ENCODE data around the gene GJB4.
"Not testable (repeated sequence)": the region's sequence is repeated elsewhere in the genome, so short reads cannot be mapped to it uniquely, and the experiment has no call there.

Gene GJB4

GRCh38 chr1:34768856-34769255 lies 9.3 kb downstream of the GJB4 start:
- H3K36me3 ChIP-seq (ENCODE audit: control insufficient read depth, insufficient read depth, low read length), result no peaks in the 10 kb centered on the region
- no peaks in the 10 kb centered on the region for H3K9me3 ChIP-seq (ENCODE audit: control insufficient read depth, insufficient read depth, low read length)
- H3K4me1 ChIP-seq (ENCODE audit: control insufficient read depth, insufficient read depth, low read length), result no peaks in the 10 kb centered on the region
- no peak overlapping the region for H3K9ac ChIP-seq (ENCODE audit: low read depth, low read length)
- H3K4me3 ChIP-seq (ENCODE audit: low read depth, low read length), result no peak overlapping the region
- no peaks in the 10 kb centered on the region for H3K27me3 ChIP-seq (ENCODE audit: control insufficient read depth, insufficient read depth, low read length)

- no peaks in the 10 kb centered on the region for H3K4me1 ChIP-seq (ENCODE audit: control insufficient read depth, insufficient read depth, low read length)
- no peaks in the 10 kb centered on the region for H3K36me3 ChIP-seq (ENCODE audit: control insufficient read depth, insufficient read depth, low read length)
- H3K4me3 ChIP-seq (ENCODE audit: low read depth, low read length), result no peak overlapping the region
- H3K27me3 ChIP-seq (ENCODE audit: control insufficient read depth, insufficient read depth, low read length), result no peaks in the 10 kb centered on the region
- no peaks in the 10 kb centered on the region for H3K9me3 ChIP-seq (ENCODE audit: control insufficient read depth, insufficient read depth, low read length)
- no peak overlapping the region for H3K9ac ChIP-seq (ENCODE audit: low read depth, low read length)
Measured at GRCh38 chr1:34770891-34771504, 11.5 kb downstream of the GJB4 start.

- H3K9ac ChIP-seq (ENCODE audit: low read depth, low read length), result no peak overlapping the region
- H3K4me3 ChIP-seq (ENCODE audit: low read depth, low read length), result no peak overlapping the region
- H3K4me1 ChIP-seq (ENCODE audit: control insufficient read depth, insufficient read depth, low read length), result no peaks in the 10 kb centered on the region
- no peaks in the 10 kb centered on the region for H3K9me3 ChIP-seq (ENCODE audit: control insufficient read depth, insufficient read depth, low read length)
- H3K27me3 ChIP-seq (ENCODE audit: control insufficient read depth, insufficient read depth, low read length), result no peaks in the 10 kb centered on the region
- no peaks in the 10 kb centered on the region for H3K36me3 ChIP-seq (ENCODE audit: control insufficient read depth, insufficient read depth, low read length)
Measured at GRCh38 chr1:34771573-34772371, 12.2 kb downstream of the GJB4 start.

GRCh38 chr1:34773114-34773513 lies 13.6 kb downstream of the GJB4 start:
- H3K36me3 ChIP-seq (ENCODE audit: control insufficient read depth, insufficient read depth, low read length); H3K9ac ChIP-seq (ENCODE audit: low read depth, low read length); H3K9me3 ChIP-seq (ENCODE audit: control insufficient read depth, insufficient read depth, low read length); H3K27me3 ChIP-seq (ENCODE audit: control insufficient read depth, insufficient read depth, low read length); H3K4me3 ChIP-seq (ENCODE audit: low read depth, low read length); H3K4me1 ChIP-seq (ENCODE audit: control insufficient read depth, insufficient read depth, low read length): not testable (repeated sequence)

GRCh38 chr1:34774957-34775356 lies 15.4 kb downstream of the GJB4 start:
- Histone ChIP-seq H3K4me3 (ENCODE audit: low read depth, low read length) (no peak overlapping the region), H3K4me1 (ENCODE audit: control insufficient read depth, insufficient read depth, low read length) (no peaks in the 10 kb centered on the region)

GRCh38 chr1:34776911-34777310 lies 17.4 kb downstream of the GJB4 start:
- H3K4me1 ChIP-seq (ENCODE audit: control insufficient read depth, insufficient read depth, low read length), result no peaks in the 10 kb centered on the region
- no peak overlapping the region for H3K4me3 ChIP-seq (ENCODE audit: low read depth, low read length)
- no peak overlapping the region for H3K9ac ChIP-seq (ENCODE audit: low read depth, low read length)
- H3K27me3 ChIP-seq (ENCODE audit: control insufficient read depth, insufficient read depth, low read length), result peaks cover 15% of the 10 kb centered on the region
- H3K9me3 ChIP-seq (ENCODE audit: control insufficient read depth, insufficient read depth, low read length), result no peaks in the 10 kb centered on the region
- H3K36me3 ChIP-seq (ENCODE audit: control insufficient read depth, insufficient read depth, low read length), result no peaks in the 10 kb centered on the region

More at GRCh38 chr1:34774957-34775356, 15.4 kb downstream of the GJB4 start:
- Histone ChIP-seq H3K27me3 (ENCODE audit: control insufficient read depth, insufficient read depth, low read length) (no peaks in the 10 kb centered on the region), H3K9me3 (ENCODE audit: control insufficient read depth, insufficient read depth, low read length) (no peaks in the 10 kb centered on the region), H3K36me3 (ENCODE audit: control insufficient read depth, insufficient read depth, low read length) (no peaks in the 10 kb centered on the region), H3K9ac (ENCODE audit: low read depth, low read length) (no peak overlapping the region)

GRCh38 chr1:34777519-34778321 lies 18.2 kb downstream of the GJB4 start:
- H3K4me1 ChIP-seq (ENCODE audit: control insufficient read depth, insufficient read depth, low read length), result no peaks in the 10 kb centered on the region
- peaks cover 23% of the 10 kb centered on the region for H3K27me3 ChIP-seq (ENCODE audit: control insufficient read depth, insufficient read depth, low read length)
- H3K9ac ChIP-seq (ENCODE audit: low read depth, low read length), result no peak overlapping the region
- H3K36me3 ChIP-seq (ENCODE audit: control insufficient read depth, insufficient read depth, low read length), result no peaks in the 10 kb centered on the region
- no peaks in the 10 kb centered on the region for H3K9me3 ChIP-seq (ENCODE audit: control insufficient read depth, insufficient read depth, low read length)
- no peak overlapping the region for H3K4me3 ChIP-seq (ENCODE audit: low read depth, low read length)

GRCh38 chr1:34778381-34778780 lies 18.8 kb downstream of the GJB4 start:
- peaks cover 23% of the 10 kb centered on the region for H3K27me3 ChIP-seq (ENCODE audit: control insufficient read depth, insufficient read depth, low read length)

GRCh38 chr1:34779005-34779404 lies 19.5 kb downstream of the GJB4 start:
- H3K9me3 ChIP-seq (ENCODE audit: control insufficient read depth, insufficient read depth, low read length), result no peaks in the 10 kb centered on the region
- no peaks in the 10 kb centered on the region for H3K4me1 ChIP-seq (ENCODE audit: control insufficient read depth, insufficient read depth, low read length)
- no peaks in the 10 kb centered on the region for H3K36me3 ChIP-seq (ENCODE audit: control insufficient read depth, insufficient read depth, low read length)
- H3K9ac ChIP-seq (ENCODE audit: low read depth, low read length), result no peak overlapping the region
- no peak overlapping the region for H3K4me3 ChIP-seq (ENCODE audit: low read depth, low read length)
- H3K27me3 ChIP-seq (ENCODE audit: control insufficient read depth, insufficient read depth, low read length), result peaks cover 23% of the 10 kb centered on the region

More at GRCh38 chr1:34778381-34778780, 18.8 kb downstream of the GJB4 start:
- no peaks in the 10 kb centered on the region for H3K36me3 ChIP-seq (ENCODE audit: control insufficient read depth, insufficient read depth, low read length)
- no peaks in the 10 kb centered on the region for H3K9me3 ChIP-seq (ENCODE audit: control insufficient read depth, insufficient read depth, low read length)
- no peak overlapping the region for H3K9ac ChIP-seq (ENCODE audit: low read depth, low read length)
- H3K4me1 ChIP-seq (ENCODE audit: control insufficient read depth, insufficient read depth, low read length), result no peaks in the 10 kb centered on the region
- no peak overlapping the region for H3K4me3 ChIP-seq (ENCODE audit: low read depth, low read length)

- no peaks in the 10 kb centered on the region for H3K9me3 ChIP-seq (ENCODE audit: control insufficient read depth, insufficient read depth, low read length)
- no peak overlapping the region for H3K4me3 ChIP-seq (ENCODE audit: low read depth, low read length)
- H3K9ac ChIP-seq (ENCODE audit: low read depth, low read length), result no peak overlapping the region
- no peaks in the 10 kb centered on the region for H3K36me3 ChIP-seq (ENCODE audit: control insufficient read depth, insufficient read depth, low read length)
- H3K27me3 ChIP-seq (ENCODE audit: control insufficient read depth, insufficient read depth, low read length), result peaks cover 23% of the 10 kb centered on the region
- H3K4me1 ChIP-seq (ENCODE audit: control insufficient read depth, insufficient read depth, low read length), result no peaks in the 10 kb centered on the region
Measured at GRCh38 chr1:34779526-34779925, 20.0 kb downstream of the GJB4 start.

GRCh38 chr1:34779962-34780361 lies 20.4 kb downstream of the GJB4 start:
- Histone ChIP-seq H3K4me3 (ENCODE audit: low read depth, low read length) (no peak overlapping the region), H3K9me3 (ENCODE audit: control insufficient read depth, insufficient read depth, low read length) (no peaks in the 10 kb centered on the region), H3K9ac (ENCODE audit: low read depth, low read length) (no peak overlapping the region), H3K36me3 (ENCODE audit: control insufficient read depth, insufficient read depth, low read length) (no peaks in the 10 kb centered on the region), H3K27me3 (ENCODE audit: control insufficient read depth, insufficient read depth, low read length) (peaks cover 23% of the 10 kb centered on the region), H3K4me1 (ENCODE audit: control insufficient read depth, insufficient read depth, low read length) (no peaks in the 10 kb centered on the region)
